Thyroid gland (tissue), 4 donors: ENCODE results near the gene DNAJA3.

Experiments used
- POLR2A ChIP-seq, 2 donors: fragments of 450-650 bp; IDR thresholded peaks; one replicate each; pipeline ENCODE4 v1.6.1; 2017; ENCODE audit warnings: antibody characterized with exemption in 2 of 2, mild to moderate bottlenecking in 2 of 2, moderate library complexity in 1 of 2
- TF ChIP-seq, protein P1 (sequence below), 6 experiments: fragments of 200-600 bp in 3 of 6; fragments of 450-650 bp in 3 of 6; sonication (generic) in 3 of 6; IDR thresholded peaks; one replicate each; pipeline ENCODE4 v1.5.1; 2016 to 2019; ENCODE audit warnings: antibody characterized with exemption in 6 of 6, mild to moderate bottlenecking in 2 of 6, inconsistent platforms in 1 of 6, moderate library complexity in 1 of 6

DNA sequence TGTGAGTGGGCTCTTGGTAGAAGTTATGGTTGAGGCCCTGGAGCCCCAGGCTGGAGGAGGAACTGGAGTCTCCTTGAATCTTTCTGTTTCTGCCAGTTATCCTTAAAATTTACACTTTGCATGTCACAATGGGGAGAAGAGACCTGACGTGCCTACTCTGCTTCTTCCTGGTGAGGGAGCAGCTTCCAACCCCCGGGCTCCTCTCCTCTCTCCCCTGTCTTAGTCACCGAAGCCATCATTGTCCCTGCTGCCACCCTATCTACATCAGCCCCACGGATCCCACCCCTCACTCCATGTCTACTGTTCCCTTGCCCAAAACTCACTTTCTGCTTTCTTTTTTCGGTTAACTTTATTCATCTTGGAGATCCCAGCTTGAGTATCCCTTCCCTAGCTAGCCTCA is 17.6 kb downstream of the DNAJA3 start:
- TF ChIP-seq, protein P1, sequence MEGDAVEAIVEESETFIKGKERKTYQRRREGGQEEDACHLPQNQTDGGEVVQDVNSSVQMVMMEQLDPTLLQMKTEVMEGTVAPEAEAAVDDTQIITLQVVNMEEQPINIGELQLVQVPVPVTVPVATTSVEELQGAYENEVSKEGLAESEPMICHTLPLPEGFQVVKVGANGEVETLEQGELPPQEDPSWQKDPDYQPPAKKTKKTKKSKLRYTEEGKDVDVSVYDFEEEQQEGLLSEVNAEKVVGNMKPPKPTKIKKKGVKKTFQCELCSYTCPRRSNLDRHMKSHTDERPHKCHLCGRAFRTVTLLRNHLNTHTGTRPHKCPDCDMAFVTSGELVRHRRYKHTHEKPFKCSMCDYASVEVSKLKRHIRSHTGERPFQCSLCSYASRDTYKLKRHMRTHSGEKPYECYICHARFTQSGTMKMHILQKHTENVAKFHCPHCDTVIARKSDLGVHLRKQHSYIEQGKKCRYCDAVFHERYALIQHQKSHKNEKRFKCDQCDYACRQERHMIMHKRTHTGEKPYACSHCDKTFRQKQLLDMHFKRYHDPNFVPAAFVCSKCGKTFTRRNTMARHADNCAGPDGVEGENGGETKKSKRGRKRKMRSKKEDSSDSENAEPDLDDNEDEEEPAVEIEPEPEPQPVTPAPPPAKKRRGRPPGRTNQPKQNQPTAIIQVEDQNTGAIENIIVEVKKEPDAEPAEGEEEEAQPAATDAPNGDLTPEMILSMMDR (IDR thresholded peaks at IDR 0.05), result no peak
- no peak for TF ChIP-seq POLR2A (IDR thresholded peaks at IDR 0.05)
